Measurements from ENCODE around the gene FRMD1.

Gene FRMD1

DNA sequence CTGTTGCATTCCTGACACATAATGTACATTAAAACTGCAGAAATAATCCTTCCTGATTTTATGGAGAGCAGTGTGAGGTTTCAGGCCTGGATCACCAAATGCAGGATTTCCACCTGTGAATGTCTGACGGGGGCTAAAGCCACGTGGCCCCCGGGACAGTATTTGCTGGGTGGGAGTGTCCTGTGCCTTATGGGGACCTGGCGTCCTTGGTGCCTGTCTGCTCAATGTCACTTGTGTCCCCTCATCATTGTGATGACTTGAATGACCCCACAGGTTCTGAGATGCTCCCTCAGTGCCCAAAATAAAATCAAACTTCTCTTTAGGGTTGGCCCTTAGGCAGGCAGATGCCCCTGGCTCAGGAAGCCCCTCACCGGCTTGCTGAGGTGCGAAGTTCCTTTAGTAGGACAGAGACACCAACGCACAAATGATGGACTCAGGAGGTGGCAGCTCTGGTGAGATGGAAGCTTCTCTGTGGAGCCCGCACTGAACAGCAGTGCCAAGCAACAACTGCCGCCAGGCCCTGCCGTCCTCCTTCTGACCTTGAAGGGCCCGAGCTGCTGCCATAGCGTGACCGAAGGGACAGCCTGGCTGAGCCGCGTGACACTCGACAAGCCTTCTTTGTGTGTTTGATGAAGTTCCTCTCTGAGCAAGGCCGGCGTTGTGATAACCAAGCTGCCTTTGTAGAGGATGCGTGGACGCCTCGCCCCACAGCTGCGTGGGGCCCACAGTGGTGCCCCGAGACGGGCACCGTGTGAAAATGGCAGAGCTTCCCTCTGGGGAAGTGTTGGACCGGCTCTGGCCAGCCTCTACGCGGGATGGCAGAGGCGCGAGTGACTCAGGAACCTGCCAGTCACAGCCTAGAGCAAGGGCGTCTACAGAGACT is 30.9 kb downstream of the FRMD1 start:
- Histone ChIP-seq H3K4me3 (ENCODE audit: low read depth, low read length) (no peak overlapping the region), H3K36me3 (replicated peaks) (no peaks in the 10 kb centered on the region), H3K27ac (no peak overlapping the region), H3K27me3 (replicated peaks) (no peaks in the 10 kb centered on the region)
- TF ChIP-seq CTCF (IDR thresholded peaks at IDR 0.05; ENCODE audit: low read depth, low read length, missing control alignments): no peak
- in situ Hi-C loops (cut with HindIII; ENCODE audit: low pct_ligation_motif_present, low sequenced_read_pairs): no loop called here
- no peak for DNase-seq

DNA sequence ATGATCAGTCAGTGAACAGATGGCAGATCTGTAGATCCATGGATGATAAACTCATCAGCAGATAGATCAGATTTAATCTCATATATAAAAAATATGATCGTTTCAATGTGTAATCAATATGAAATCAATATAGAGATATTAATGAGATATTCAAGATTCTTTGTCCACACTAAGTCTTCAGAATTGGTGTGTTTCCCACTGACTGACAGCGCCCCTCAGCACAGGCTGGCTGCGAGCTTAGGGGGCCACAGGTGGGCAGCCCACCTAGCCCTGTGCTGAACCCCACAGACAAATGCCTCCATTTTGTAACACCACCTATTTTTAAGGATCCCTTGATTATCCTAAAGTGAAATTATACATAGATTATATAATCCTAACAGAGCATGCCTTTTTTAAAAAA is 32.3 kb downstream of the FRMD1 start:
- no peak for TF ChIP-seq CTCF (IDR thresholded peaks at IDR 0.05; ENCODE audit: low read depth, low read length, missing control alignments)
- in situ Hi-C loops (cut with HindIII; ENCODE audit: low pct_ligation_motif_present, low sequenced_read_pairs): no loop called here
- Histone ChIP-seq H3K27ac (no peak overlapping the region), H3K4me3 (ENCODE audit: low read depth, low read length) (no peak overlapping the region), H3K36me3 (replicated peaks) (no peaks in the 10 kb centered on the region), H3K27me3 (replicated peaks) (no peaks in the 10 kb centered on the region)
- no peak for DNase-seq

GRCh38 chr6:168045706-168046620 is 33.0 kb downstream of the FRMD1 start:
- H3K36me3 ChIP-seq (replicated peaks): no peaks in the 10 kb centered on the region
- in situ Hi-C loops (cut with HindIII; ENCODE audit: low pct_ligation_motif_present, low sequenced_read_pairs): no loop called here
- DNase-seq: no peak
- H3K4me3 ChIP-seq (ENCODE audit: low read depth, low read length): no peak overlapping the region
- TF ChIP-seq CTCF (IDR thresholded peaks at IDR 0.05; ENCODE audit: low read depth, low read length, missing control alignments): no peak
- no peaks in the 10 kb centered on the region for H3K27me3 ChIP-seq (replicated peaks)
- H3K27ac ChIP-seq: no peak overlapping the region

DNA sequence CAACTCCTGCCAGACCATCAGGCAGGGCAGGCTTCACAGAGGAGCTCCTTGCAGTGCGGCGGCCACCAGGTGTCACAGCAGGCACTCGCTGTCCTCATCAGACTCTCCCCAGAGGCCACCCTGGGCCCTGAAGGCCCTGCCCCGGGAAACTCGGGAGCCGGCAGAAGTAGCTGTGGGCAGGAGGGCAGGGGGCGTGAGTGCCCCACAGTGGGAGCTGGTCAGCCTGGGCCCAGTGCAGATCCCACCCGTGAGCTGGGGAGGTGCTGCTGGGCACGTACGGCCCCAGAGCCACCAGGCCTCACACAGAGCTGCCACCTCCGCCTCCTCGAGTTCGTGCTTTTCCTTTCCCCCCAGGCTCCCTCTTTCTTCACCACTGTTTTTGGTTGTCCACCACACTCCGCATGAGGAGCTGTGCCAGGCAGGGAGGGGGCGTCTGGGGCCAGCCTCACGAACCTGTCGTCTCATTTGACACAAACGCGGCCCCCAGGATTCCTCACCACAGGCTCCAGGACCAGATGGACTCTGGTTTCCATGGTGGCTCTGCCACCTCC is 33.8 kb downstream of the FRMD1 start:
- in situ Hi-C loops (cut with HindIII; ENCODE audit: low pct_ligation_motif_present, low sequenced_read_pairs): no loop called here
- Histone ChIP-seq H3K27ac (no peak overlapping the region), H3K36me3 (replicated peaks) (no peaks in the 10 kb centered on the region), H3K27me3 (replicated peaks) (no peaks in the 10 kb centered on the region), H3K4me3 (ENCODE audit: low read depth, low read length) (no peak overlapping the region)
- TF ChIP-seq CTCF (IDR thresholded peaks at IDR 0.05; ENCODE audit: low read depth, low read length, missing control alignments): no peak
- DNase-seq: no peak

GRCh38 chr6:168044521-168045130 is 34.4 kb downstream of the FRMD1 start:
- in situ Hi-C loops (cut with HindIII; ENCODE audit: low pct_ligation_motif_present, low sequenced_read_pairs): no loop called here
- Histone ChIP-seq H3K36me3 (replicated peaks) (no peaks in the 10 kb centered on the region), H3K4me3 (ENCODE audit: low read depth, low read length) (no peak overlapping the region), H3K27me3 (replicated peaks) (no peaks in the 10 kb centered on the region), H3K27ac (no peak overlapping the region)
- TF ChIP-seq CTCF (IDR thresholded peaks at IDR 0.05; ENCODE audit: low read depth, low read length, missing control alignments): no peak
- no peak for DNase-seq

Measured in brain microvascular endothelial cell (primary cell).